GM23338 (cell line): ENCODE measurements around the gene NMRK2.
A peak's percentile ranks its signal among the peaks of the same experiment; 100 is the strongest.

Experiments used
- CREB1 ChIP-seq: fragments of 250-450 bp; sonication (Bioruptor Pico); IDR thresholded peaks from 2 replicates; pipeline ENCODE4 v1.5.0; 2020; ENCODE audit warnings: low read depth, mild to moderate bottlenecking, moderate library complexity
- CTCF ChIP-seq, 2 experiments: fragments of 200-600 bp in 1 of 2; sonication (generic) in 1 of 2; conservative IDR thresholded peaks; 2 replicates each; pipeline versions ENCODE4 v1.5.1 to v1.6.1; 2016 to 2017; ENCODE audit warnings: antibody characterized with exemption in 2 of 2, low read depth in 2 of 2, mild to moderate bottlenecking in 2 of 2, moderate library complexity in 1 of 2
- ETS1 ChIP-seq: IDR thresholded peaks from 2 replicates; pipeline ENCODE4 v1.6.1; 2016; ENCODE audit warnings: antibody characterized with exemption
- EZH2 ChIP-seq: fragments of 200-600 bp; sonication (generic); IDR thresholded peaks from one replicate; pipeline ENCODE4 v1.8.0; 2017; ENCODE audit warnings: antibody characterized with exemption, mild to moderate bottlenecking, low read depth; ENCODE audit not compliant: unreplicated experiment
- EZH2phosphoT487 ChIP-seq: fragments of 200-600 bp; sonication (generic); IDR thresholded peaks from one replicate; pipeline ENCODE4 v1.8.1; 2018; ENCODE audit warnings: antibody characterized with exemption; ENCODE audit not compliant: unreplicated experiment
- JUNB ChIP-seq: IDR thresholded peaks from one replicate; pipeline ENCODE4 v1.6.1; 2016; ENCODE audit warnings: antibody characterized with exemption; ENCODE audit not compliant: unreplicated experiment
- NANOG ChIP-seq: IDR thresholded peaks from 2 replicates; pipeline ENCODE4 v1.6.1; 2016; ENCODE audit warnings: antibody characterized with exemption, borderline replicate concordance
- POLR2AphosphoS5 ChIP-seq: IDR thresholded peaks from 2 replicates; pipeline ENCODE4 v1.6.1; 2016; ENCODE audit warnings: antibody characterized with exemption, low read depth
- REST ChIP-seq: IDR thresholded peaks from one replicate; pipeline ENCODE4 v1.6.1; 2018; ENCODE audit warnings: antibody characterized with exemption; ENCODE audit not compliant: unreplicated experiment
- STAT1 ChIP-seq: IDR thresholded peaks from one replicate; pipeline ENCODE4 v1.6.1; 2016; ENCODE audit warnings: antibody characterized with exemption; ENCODE audit not compliant: unreplicated experiment

GRCh38 chr19:3968556-3969434 is 35.9 kb downstream of the NMRK2 start:
- TF ChIP-seq POLR2AphosphoS5 = no peak
- no peak for TF ChIP-seq CTCF (conservative IDR thresholded peaks at IDR 0.05; ENCODE audit: low read depth in 2 of 2)
- peak; percentile 85 for TF ChIP-seq CREB1 (CRISPR knock-in tag)
- no peak for TF ChIP-seq EZH2
- TF ChIP-seq STAT1 = no peak
- no peak for TF ChIP-seq ETS1
- no peak for TF ChIP-seq REST
- TF ChIP-seq EZH2phosphoT487 = no peak
- TF ChIP-seq NANOG = no peak
- TF ChIP-seq JUNB = no peak
